ENCODE data around the gene BOD1. TPM values are rescaled to one million over a fixed set of nuclear protein-coding genes. Genes with fewer than 3 reads are reported as not detected.

Gene BOD1
- total RNA-seq, 2 experiments from 2014 or later, result 15.5 to 18.5 TPM

- Mint-ChIP-seq H3K9me3 (ENCODE audit: low read depth) (no peaks in the 10 kb centered on the region), H3K36me3 (no peaks in the 10 kb centered on the region), H3K27ac (no peak overlapping the region), H3K27me3 (peaks cover 13% of the 10 kb centered on the region), H3K4me1 (no peaks in the 10 kb centered on the region), H3K4me3 (no peak overlapping the region)
- no peak for ATAC-seq
- no peak for DNase-seq
- CTCF ChIA-PET, result interaction anchor here (0.7 to 1.9 kb wide), 19 partner anchors 8 to 402 kb away, joined by 3 to 11 read pairs (median 3); no protein-coding TSS in a partner anchor
These were observed 43.9 kb downstream of the BOD1 start for GRCh38 chr5:173572431-173573125.

GRCh38 chr5:173570321-173571090 lies 45.9 kb downstream of the BOD1 start:
- H3K4me3 Mint-ChIP-seq, result no peak overlapping the region
- H3K27ac Mint-ChIP-seq, result no peak overlapping the region
- H3K36me3 Mint-ChIP-seq, result no peaks in the 10 kb centered on the region
- peaks cover 13% of the 10 kb centered on the region for H3K27me3 Mint-ChIP-seq
- no peak for DNase-seq
- CTCF ChIA-PET, result interaction anchor here (1.0 kb wide), 1 partner anchor 276 kb away, joined by 3 read pairs; no protein-coding TSS in a partner anchor
- no peaks in the 10 kb centered on the region for H3K4me1 Mint-ChIP-seq
- ATAC-seq, result no peak
- H3K9me3 Mint-ChIP-seq (ENCODE audit: low read depth), result no peaks in the 10 kb centered on the region

GRCh38 chr5:173568703-173569102 lies 47.7 kb downstream of the BOD1 start:
- Mint-ChIP-seq H3K36me3 (no peaks in the 10 kb centered on the region), H3K27me3 (peaks cover 7% of the 10 kb centered on the region), H3K4me3 (no peak overlapping the region), H3K9me3 (ENCODE audit: low read depth) (no peaks in the 10 kb centered on the region), H3K27ac (no peak overlapping the region), H3K4me1 (no peaks in the 10 kb centered on the region)
- ATAC-seq, result no peak
- CTCF ChIA-PET, result interaction anchor here (1.7 kb wide), 1 partner anchor 12 kb away, joined by 3 read pairs; no protein-coding TSS in a partner anchor
- no peak for DNase-seq

GRCh38 chr5:173568128-173568527 lies 48.3 kb downstream of the BOD1 start:
- Mint-ChIP-seq H3K27me3 (peaks cover 7% of the 10 kb centered on the region), H3K9me3 (ENCODE audit: low read depth) (no peaks in the 10 kb centered on the region), H3K4me1 (no peaks in the 10 kb centered on the region), H3K27ac (no peak overlapping the region), H3K4me3 (no peak overlapping the region), H3K36me3 (no peaks in the 10 kb centered on the region)
- DNase-seq, result no peak
- CTCF ChIA-PET, result interaction anchor here (1.7 kb wide), 1 partner anchor 13 kb away, joined by 3 read pairs; no protein-coding TSS in a partner anchor
- no peak for ATAC-seq

- Mint-ChIP-seq H3K36me3 (no peaks in the 10 kb centered on the region), H3K4me1 (no peaks in the 10 kb centered on the region), H3K4me3 (no peak overlapping the region), H3K27ac (no peak overlapping the region), H3K27me3 (peaks cover 7% of the 10 kb centered on the region), H3K9me3 (ENCODE audit: low read depth) (no peaks in the 10 kb centered on the region)
- no peak for DNase-seq
- ATAC-seq, result no peak
- CTCF ChIA-PET, result interaction anchor here (1.7 kb wide), 1 partner anchor 13 kb away, joined by 3 read pairs; no protein-coding TSS in a partner anchor
These were observed 48.9 kb downstream of the BOD1 start for GRCh38 chr5:173567548-173567947.

GRCh38 chr5:173565491-173566072 lies 50.9 kb downstream of the BOD1 start:
- ATAC-seq, result no peak
- no peak for DNase-seq
- Mint-ChIP-seq H3K36me3 (no peaks in the 10 kb centered on the region), H3K27ac (no peak overlapping the region), H3K9me3 (ENCODE audit: low read depth) (peaks cover 2% of the 10 kb centered on the region), H3K4me1 (no peaks in the 10 kb centered on the region), H3K4me3 (no peak overlapping the region), H3K27me3 (peaks cover 10% of the 10 kb centered on the region)
- CTCF ChIA-PET, result no interaction called here

DNA sequence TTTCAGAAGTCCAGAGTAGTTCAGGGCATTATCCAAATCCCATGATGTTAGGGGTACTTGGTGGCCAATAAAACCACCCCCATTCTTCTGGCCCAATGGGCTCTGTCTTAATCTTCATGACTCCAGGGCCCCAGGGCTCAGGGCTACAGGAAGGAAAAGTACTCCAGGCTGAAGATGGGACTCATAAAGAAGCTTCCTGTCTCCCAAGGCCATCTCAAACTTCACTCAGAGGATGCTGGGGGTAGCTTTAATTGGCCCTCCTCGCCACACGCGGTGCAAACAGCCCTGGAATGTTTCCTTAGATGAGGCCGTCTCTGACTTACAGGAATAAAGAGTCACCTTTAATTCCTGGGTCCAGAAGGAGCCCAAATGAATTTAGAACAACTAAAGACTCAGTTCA lies 52.3 kb downstream of the BOD1 start:
- CTCF ChIA-PET, result interaction anchor here (1.0 kb wide), 1 partner anchor 9 kb away, joined by 3 read pairs; no protein-coding TSS in a partner anchor
- H3K4me3 Mint-ChIP-seq, result no peak overlapping the region

GRCh38 chr5:173563246-173563645 lies 53.2 kb downstream of the BOD1 start:
- no peaks in the 10 kb centered on the region for H3K4me1 Mint-ChIP-seq
- peaks cover 6% of the 10 kb centered on the region for H3K9me3 Mint-ChIP-seq (ENCODE audit: low read depth)
- ATAC-seq (no peak), DNase-seq (no peak)
- CTCF ChIA-PET, result no interaction called here
- H3K27me3 Mint-ChIP-seq, result peaks cover 18% of the 10 kb centered on the region
- H3K4me3 Mint-ChIP-seq, result no peak overlapping the region
- H3K27ac Mint-ChIP-seq, result no peak overlapping the region
- no peaks in the 10 kb centered on the region for H3K36me3 Mint-ChIP-seq

More for the DNA sequence above, 52.3 kb downstream of the BOD1 start:
- no peaks in the 10 kb centered on the region for H3K4me1 Mint-ChIP-seq
- no peak overlapping the region for H3K27ac Mint-ChIP-seq
- H3K9me3 Mint-ChIP-seq (ENCODE audit: low read depth), result peaks cover 6% of the 10 kb centered on the region
- ATAC-seq (no peak), DNase-seq (no peak)
- peaks cover 18% of the 10 kb centered on the region for H3K27me3 Mint-ChIP-seq
- H3K36me3 Mint-ChIP-seq, result no peaks in the 10 kb centered on the region

GRCh38 chr5:173562451-173562850 lies 54.0 kb downstream of the BOD1 start:
- H3K4me1 Mint-ChIP-seq, result no peaks in the 10 kb centered on the region
- H3K27ac Mint-ChIP-seq, result no peak overlapping the region
- CTCF ChIA-PET, result interaction anchor here (1.5 kb wide), 1 partner anchor 11 kb away, joined by 5 read pairs; no protein-coding TSS in a partner anchor
- H3K4me3 Mint-ChIP-seq, result no peak overlapping the region
- no peaks in the 10 kb centered on the region for H3K36me3 Mint-ChIP-seq
- H3K27me3 Mint-ChIP-seq, result peaks cover 18% of the 10 kb centered on the region
- ATAC-seq (no peak), DNase-seq (no peak)
- H3K9me3 Mint-ChIP-seq (ENCODE audit: low read depth), result peaks cover 6% of the 10 kb centered on the region
